A549 (cell line): Measurements from ENCODE around the gene AMZ1.

Experiments
- EP300 ChIP-seq, 2 experiments: fragments of >200 bp; sonication (Bioruptor Twin); formaldehyde crosslinking; IDR thresholded peaks; 2 replicates in 1 of 2; 3 replicates in 1 of 2; pipeline ENCODE4 v1.6.1; 2016 to 2017
- POLR2A ChIP-seq: IDR thresholded peaks from 2 replicates; pipeline ENCODE4 v1.6.1; 2012; ENCODE audit warnings: mild to moderate bottlenecking, low read length
- TF ChIP-seq, protein P1 (sequence below): fragments of >200 bp; sonication (Bioruptor Twin); formaldehyde crosslinking; IDR thresholded peaks from 3 replicates; pipeline ENCODE4 v1.5.1; 2016

DNA sequence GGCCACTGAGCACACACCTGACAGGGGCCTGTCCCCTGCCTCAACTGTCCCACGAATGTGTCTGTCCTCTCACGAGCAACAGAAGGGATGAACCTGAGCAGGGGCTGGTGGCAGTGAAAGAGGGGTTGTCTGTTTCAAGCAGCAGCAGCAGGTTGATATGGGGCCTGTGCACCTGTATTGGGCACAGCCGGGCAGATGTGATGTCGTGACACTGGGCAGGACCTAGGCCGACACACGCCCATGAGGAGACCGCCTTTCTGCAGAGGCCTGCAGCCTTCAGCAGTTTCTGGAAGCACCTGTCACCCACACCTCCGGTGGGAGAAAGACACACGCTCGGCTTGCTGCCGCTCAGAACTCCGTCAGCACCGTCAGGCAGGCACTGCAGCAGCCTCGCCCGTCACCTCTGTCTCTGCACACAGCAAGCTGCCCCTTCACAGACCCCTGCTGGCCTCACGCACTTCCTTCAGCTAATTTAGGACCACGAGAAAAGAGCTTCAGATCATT, 48.5 kb downstream of the AMZ1 start:
- TF ChIP-seq POLR2A (no peak), EP300 (IDR thresholded peaks at IDR 0.05) (no peak)
- TF ChIP-seq, protein P1, sequence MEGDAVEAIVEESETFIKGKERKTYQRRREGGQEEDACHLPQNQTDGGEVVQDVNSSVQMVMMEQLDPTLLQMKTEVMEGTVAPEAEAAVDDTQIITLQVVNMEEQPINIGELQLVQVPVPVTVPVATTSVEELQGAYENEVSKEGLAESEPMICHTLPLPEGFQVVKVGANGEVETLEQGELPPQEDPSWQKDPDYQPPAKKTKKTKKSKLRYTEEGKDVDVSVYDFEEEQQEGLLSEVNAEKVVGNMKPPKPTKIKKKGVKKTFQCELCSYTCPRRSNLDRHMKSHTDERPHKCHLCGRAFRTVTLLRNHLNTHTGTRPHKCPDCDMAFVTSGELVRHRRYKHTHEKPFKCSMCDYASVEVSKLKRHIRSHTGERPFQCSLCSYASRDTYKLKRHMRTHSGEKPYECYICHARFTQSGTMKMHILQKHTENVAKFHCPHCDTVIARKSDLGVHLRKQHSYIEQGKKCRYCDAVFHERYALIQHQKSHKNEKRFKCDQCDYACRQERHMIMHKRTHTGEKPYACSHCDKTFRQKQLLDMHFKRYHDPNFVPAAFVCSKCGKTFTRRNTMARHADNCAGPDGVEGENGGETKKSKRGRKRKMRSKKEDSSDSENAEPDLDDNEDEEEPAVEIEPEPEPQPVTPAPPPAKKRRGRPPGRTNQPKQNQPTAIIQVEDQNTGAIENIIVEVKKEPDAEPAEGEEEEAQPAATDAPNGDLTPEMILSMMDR, result no peak
